WERI-Rb-1 (cell line): ENCODE results near the gene HOXD4.

Source experiments
- DNase-seq: peaks from one replicate; pipeline ENCODE4 v3.0.0-alpha.2; 2020
- H3K27ac ChIP-seq: fragments of 250-450 bp; sonication (Bioruptor Pico); 2 replicates; pipeline ENCODE4 v1.5.1; 2020; ENCODE audit warnings: mild to moderate bottlenecking, moderate library complexity
- H3K27me3 ChIP-seq: fragments of 250-450 bp; sonication (Bioruptor Pico); 2 replicates; pipeline ENCODE4 v1.5.1; 2021; ENCODE audit warnings: mild to moderate bottlenecking, low read depth, moderate library complexity; ENCODE audit not compliant: insufficient read depth, severe bottlenecking
- H3K36me3 ChIP-seq: fragments of 250-450 bp; sonication (Bioruptor Pico); 2 replicates; pipeline ENCODE4 v1.5.1; 2020; ENCODE audit warnings: mild to moderate bottlenecking, moderate library complexity
- H3K4me3 ChIP-seq: 2 replicates; pipeline ENCODE4 v1.5.1; 2011; ENCODE audit warnings: low read depth, mild to moderate bottlenecking, control low read depth, low read length
- H3K9me3 ChIP-seq: fragments of 250-450 bp; sonication (Bioruptor Pico); 2 replicates; pipeline ENCODE4 v1.5.1; 2021; ENCODE audit warnings: mild to moderate bottlenecking, moderate library complexity; ENCODE audit not compliant: severe bottlenecking
- TF ChIP-seq, protein P1 (sequence below): IDR thresholded peaks from 2 replicates; pipeline ENCODE4 v1.5.1; 2011; ENCODE audit warnings: low read depth, mild to moderate bottlenecking, control low read depth, inconsistent platforms, low read length

The HOXD4 gene

DNA sequence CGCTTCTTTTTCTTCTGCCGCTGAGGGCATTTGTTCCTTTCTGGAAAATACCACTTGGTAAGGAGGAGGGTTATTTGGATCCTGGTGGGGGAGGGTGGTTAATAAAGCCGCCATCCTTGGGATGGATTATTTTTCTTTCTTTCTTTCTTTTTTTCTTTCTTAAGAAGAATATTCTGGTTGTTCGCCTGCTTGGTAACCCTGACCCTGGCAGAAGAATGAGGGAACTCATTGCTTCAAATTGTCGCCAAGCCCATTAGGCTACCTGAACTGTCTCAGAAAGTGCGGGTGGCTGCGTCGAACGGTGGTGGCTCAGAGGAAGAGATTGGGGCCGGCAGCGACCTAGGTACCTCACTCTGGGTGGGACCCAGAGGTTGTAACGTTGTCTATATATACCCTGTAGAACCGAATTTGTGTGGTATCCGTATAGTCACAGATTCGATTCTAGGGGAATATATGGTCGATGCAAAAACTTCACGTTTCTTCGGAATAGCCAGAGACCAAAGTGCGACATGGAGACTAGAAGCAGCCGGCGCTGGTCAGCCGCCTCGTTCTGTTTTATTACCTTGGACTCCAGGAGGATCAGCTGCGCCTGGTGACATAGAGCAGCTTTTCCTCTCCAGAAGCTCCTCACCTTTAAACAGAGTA is 1.3 kb upstream of the HOXD4 start:
- Histone ChIP-seq H3K36me3 (no peaks in the 10 kb centered on the region), H3K9me3 (peaks cover 4% of the 10 kb centered on the region), H3K4me3 (no peak overlapping the region), H3K27me3 (peaks cover 91% of the 10 kb centered on the region), H3K27ac (no peak overlapping the region)
- TF ChIP-seq, protein P1, sequence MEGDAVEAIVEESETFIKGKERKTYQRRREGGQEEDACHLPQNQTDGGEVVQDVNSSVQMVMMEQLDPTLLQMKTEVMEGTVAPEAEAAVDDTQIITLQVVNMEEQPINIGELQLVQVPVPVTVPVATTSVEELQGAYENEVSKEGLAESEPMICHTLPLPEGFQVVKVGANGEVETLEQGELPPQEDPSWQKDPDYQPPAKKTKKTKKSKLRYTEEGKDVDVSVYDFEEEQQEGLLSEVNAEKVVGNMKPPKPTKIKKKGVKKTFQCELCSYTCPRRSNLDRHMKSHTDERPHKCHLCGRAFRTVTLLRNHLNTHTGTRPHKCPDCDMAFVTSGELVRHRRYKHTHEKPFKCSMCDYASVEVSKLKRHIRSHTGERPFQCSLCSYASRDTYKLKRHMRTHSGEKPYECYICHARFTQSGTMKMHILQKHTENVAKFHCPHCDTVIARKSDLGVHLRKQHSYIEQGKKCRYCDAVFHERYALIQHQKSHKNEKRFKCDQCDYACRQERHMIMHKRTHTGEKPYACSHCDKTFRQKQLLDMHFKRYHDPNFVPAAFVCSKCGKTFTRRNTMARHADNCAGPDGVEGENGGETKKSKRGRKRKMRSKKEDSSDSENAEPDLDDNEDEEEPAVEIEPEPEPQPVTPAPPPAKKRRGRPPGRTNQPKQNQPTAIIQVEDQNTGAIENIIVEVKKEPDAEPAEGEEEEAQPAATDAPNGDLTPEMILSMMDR = no peak
- no peak for DNase-seq

DNA sequence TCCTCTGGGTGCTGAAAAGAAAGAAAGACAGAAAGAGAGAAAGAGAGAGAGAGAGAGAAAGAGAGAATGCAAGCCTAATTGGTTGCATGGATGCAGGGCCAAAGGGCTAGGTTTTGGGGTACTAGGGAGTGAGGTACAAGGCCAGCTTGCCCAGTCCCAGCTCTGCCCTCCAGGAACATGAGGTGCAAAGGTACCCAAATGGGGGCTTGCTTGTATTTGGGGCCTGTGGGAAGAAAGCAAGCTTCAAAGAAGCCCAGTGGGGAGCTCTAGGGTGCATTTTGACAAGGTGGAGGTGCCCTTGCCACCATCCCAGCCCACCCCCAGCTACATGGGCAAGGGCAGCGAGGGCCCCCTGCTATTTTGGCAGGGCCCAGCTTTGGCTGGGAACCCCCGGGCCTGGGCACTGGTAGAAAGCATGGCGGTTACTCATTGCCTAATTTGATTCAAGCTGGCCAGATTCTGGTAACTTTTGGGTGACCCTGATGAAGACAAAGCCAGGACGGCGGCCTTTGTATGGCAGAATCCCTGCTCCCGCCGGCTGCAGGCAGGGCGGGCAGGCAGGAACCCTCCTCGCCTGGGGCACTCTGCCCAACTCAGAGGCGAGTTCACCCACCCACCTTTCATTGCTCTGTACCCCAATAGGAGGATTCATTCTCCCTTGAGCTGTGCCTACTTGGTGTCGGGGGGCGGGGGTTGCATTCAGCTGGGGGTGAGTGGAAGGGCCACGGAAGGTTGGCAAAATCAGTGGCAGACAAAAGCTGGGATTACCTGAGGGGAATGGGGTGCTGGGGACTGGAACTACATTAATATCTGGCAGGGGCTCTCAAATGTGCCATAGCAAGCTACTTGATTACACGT is 537 bp upstream of the HOXD4 start:
- Histone ChIP-seq H3K27me3 (peaks cover 91% of the 10 kb centered on the region), H3K4me3 (no peak overlapping the region), H3K36me3 (no peaks in the 10 kb centered on the region), H3K27ac (no peak overlapping the region), H3K9me3 (peaks cover 4% of the 10 kb centered on the region)
- TF ChIP-seq, protein P1 = no peak
- no peak for DNase-seq

DNA sequence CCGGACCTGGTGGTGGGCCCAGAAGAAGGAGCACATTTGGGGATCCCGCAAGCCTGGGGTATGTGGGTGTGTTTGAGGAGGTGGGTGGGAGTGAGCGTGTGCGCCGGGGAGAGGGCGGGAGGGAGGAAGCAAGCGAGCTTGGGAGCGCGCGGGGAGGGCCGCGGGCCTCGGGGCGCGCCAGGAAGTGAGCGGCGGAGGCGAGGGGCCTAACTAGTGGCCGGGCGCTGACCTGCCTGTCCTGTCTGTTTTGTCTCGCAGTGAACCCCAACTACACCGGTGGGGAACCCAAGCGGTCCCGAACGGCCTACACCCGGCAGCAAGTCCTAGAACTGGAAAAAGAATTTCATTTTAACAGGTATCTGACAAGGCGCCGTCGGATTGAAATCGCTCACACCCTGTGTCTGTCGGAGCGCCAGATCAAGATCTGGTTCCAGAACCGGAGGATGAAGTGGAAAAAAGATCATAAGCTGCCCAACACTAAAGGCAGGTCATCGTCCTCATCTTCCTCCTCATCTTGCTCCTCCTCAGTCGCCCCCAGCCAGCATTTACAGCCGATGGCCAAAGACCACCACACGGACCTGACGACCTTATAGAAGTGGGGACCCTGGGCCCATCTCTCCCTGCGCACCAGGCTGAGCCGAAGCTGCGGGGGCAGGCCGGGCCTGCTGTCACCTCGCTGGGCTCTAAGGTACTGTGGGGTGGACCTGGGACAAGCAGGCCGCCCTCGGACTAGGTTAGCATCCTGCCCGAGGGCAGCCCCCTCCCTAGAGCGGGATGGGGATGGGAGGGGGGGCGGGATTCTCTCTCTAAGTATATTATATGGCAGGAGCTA is 1.2 kb downstream of the HOXD4 start:
- TF ChIP-seq, protein P1 = no peak
- Histone ChIP-seq H3K4me3 (no peak overlapping the region), H3K36me3 (no peaks in the 10 kb centered on the region), H3K27me3 (peaks cover 93% of the 10 kb centered on the region), H3K27ac (no peak overlapping the region), H3K9me3 (peaks cover 4% of the 10 kb centered on the region)
- no peak for DNase-seq

DNA sequence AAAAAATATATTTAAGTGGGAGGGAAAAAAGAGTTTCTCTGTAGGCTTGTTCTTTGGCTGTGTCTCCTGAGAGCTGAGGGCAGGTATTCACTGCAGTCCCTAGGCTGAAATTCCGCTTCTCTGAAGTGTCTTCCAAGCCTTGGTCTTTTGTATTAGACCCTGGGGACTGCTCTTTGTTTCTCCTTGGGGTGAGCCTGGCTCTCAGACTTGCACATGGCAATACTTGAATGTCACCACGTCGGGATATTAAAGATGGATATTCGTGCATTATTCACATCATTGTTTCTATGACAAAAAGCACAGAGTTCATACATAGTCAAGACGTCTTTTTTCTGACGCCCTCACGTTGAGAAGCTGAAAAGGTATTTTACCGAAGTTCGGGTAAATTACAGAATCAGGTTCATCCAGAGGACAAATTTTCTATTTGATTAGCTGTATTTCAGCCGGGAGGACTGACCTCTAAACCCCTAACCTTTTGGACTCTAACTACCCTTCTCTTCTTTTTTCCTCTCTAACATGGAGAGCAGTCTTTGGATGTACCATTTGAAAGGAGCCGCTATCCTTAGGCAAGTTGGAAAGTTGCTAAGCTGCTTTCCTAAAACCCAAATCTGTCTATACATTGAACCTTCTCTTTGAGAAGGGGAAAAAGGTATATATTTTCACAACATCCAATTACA is 3.4 kb downstream of the HOXD4 start:
- TF ChIP-seq, protein P1 = no peak

DNA sequence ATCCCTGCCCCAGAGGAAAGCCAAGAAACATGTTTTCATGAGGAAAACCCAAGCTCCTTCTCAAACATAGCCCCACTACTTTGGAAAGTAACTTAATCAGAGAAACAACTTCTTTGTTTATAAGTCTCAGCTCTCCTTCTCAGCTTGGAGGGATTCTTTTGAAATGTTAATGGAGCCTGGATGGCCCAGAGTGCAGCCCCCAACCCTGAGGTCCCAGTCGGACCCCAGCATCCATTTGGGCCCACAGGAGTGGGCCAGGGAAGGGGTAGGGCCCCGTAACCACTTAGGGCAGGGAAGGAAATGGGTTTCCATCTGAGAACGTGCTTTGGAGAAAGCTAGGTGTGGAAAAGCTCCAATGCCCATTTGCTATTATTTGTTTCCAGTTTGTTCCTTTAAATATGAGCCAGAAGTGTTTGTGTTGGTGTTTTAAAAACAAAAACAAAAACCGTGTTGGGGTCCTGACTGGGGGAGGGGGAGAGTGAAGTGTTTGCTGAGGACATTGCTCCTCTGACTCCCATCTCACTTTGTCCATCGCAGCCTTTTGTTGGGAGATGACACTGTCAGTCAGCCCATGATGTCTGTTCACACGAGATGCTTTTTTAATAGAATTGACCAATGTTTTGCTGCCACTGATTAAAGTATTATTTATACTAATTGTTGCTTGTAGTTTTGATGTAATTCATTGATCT is 4.2 kb downstream of the HOXD4 start:
- H3K27me3 ChIP-seq = peaks cover 92% of the 10 kb centered on the region
- DNase-seq = no peak

More for the DNA sequence above, 3.4 kb downstream of the HOXD4 start:
- Histone ChIP-seq H3K36me3 (no peaks in the 10 kb centered on the region), H3K27me3 (peaks cover 92% of the 10 kb centered on the region), H3K4me3 (no peak overlapping the region), H3K9me3 (peaks cover 4% of the 10 kb centered on the region), H3K27ac (no peak overlapping the region)
- DNase-seq = no peak

More for the DNA sequence above, 4.2 kb downstream of the HOXD4 start:
- H3K4me3 ChIP-seq = no peak overlapping the region
- H3K27ac ChIP-seq = no peak overlapping the region
- H3K9me3 ChIP-seq = peaks cover 12% of the 10 kb centered on the region
- H3K36me3 ChIP-seq = no peaks in the 10 kb centered on the region
- TF ChIP-seq, protein P1 = no peak
